SK-N-SH (cell line): ENCODE results near the gene ANGPTL4. TPM values are rescaled to one million over a fixed set of nuclear protein-coding genes. Genes with fewer than 3 reads are reported as not detected.
A peak's percentile ranks its signal among the peaks of the same experiment; 100 is the strongest.

ENCODE experiments used
- CTCF ChIA-PET: fragments of 300-600, 350-600 bp; formaldehyde crosslinking; extraction: SDS; loops from one replicate; lab custom pipeline; 2021; lab: Yijun Ruan, JAX
- POLR2A ChIA-PET: fragments of 350-600 bp; sonication (Branson Sonifier 250); formaldehyde crosslinking; extraction: SDS; loops from one replicate; lab custom pipeline; 2020; ENCODE audit warnings: antibody characterized with exemption, inconsistent platforms; lab: Yijun Ruan, JAX
- DNase-seq: peaks from one replicate; pipeline ENCODE4 v3.0.0; 2012
- H2AFZ ChIP-seq: fragments of 200-600 bp; sonication (generic); 2 replicates; pipeline ENCODE4 v1.8.1; 2016; ENCODE audit warnings: antibody characterized with exemption, mild to moderate bottlenecking, low read depth
- H3F3A ChIP-seq: fragments of 200-600 bp; sonication (generic); replicated peaks from 2 replicates; pipeline ENCODE3; 2016; ENCODE audit warnings: antibody characterized with exemption, mild to moderate bottlenecking; ENCODE audit not compliant: insufficient read depth
- H3K27ac ChIP-seq, 2 experiments: fragments of 200-500 bp in 1 of 2; fragments of 200-600 bp in 1 of 2; sonication (Bioruptor generic) in 1 of 2; sonication (generic), shearing (Covaris generic) in 1 of 2; 2 replicates each; pipeline versions ENCODE4 v1.5.1 to v1.6.1; 2014 to 2016; ENCODE audit warnings: low read depth in 2 of 2, inconsistent platforms in 1 of 2, low read length in 1 of 2, mild to moderate bottlenecking in 1 of 2, mixed read lengths in 1 of 2
- H3K27me3 ChIP-seq: fragments of 200-600 bp; sonication (generic), shearing (Covaris generic); 2 replicates; pipeline ENCODE4 v1.6.1; 2016; ENCODE audit warnings: mixed run types; ENCODE audit not compliant: insufficient read depth
- H3K36me3 ChIP-seq, 2 experiments: fragments of 200-500 bp in 1 of 2; fragments of 200-600 bp in 1 of 2; sonication (Bioruptor generic) in 1 of 2; sonication (generic) in 1 of 2; replicated peaks in 1 of 2; 2 replicates each; pipeline versions ENCODE3 to v1.5.1; 2014 to 2016; ENCODE audit warnings: low read length in 1 of 2, mild to moderate bottlenecking in 1 of 2; ENCODE audit not compliant: insufficient read depth in 2 of 2, control insufficient read depth in 1 of 2
- H3K4me1 ChIP-seq, 2 experiments: fragments of 200-500 bp in 1 of 2; fragments of 200-600 bp in 1 of 2; sonication (Bioruptor generic) in 1 of 2; sonication (generic), shearing (Covaris generic) in 1 of 2; 2 replicates each; pipeline versions ENCODE4 v1.5.1 to v1.6.1; 2014 to 2016; ENCODE audit warnings: low read depth in 1 of 2, low read length in 1 of 2, mixed run types in 1 of 2; ENCODE audit not compliant: insufficient read depth in 2 of 2, control insufficient read depth in 1 of 2
- H3K4me2 ChIP-seq: fragments of 200-600 bp; sonication (generic), shearing (Covaris generic); 2 replicates; pipeline ENCODE4 v1.6.1; 2017; ENCODE audit warnings: mixed run types
- H3K4me3 ChIP-seq, 2 experiments: fragments of 200-500 bp in 1 of 2; fragments of 200-600 bp in 1 of 2; sonication (Bioruptor generic) in 1 of 2; sonication (generic), shearing (Covaris generic) in 1 of 2; 2 replicates each; pipeline versions ENCODE4 v1.5.1 to v1.8.1; 2014 to 2016; ENCODE audit warnings: low read depth in 2 of 2, inconsistent platforms in 1 of 2, low read length in 1 of 2, mild to moderate bottlenecking in 1 of 2, mixed read lengths in 1 of 2, moderate library complexity in 1 of 2
- H3K79me2 ChIP-seq: fragments of 200-600 bp; sonication (generic); 2 replicates; pipeline ENCODE4 v1.8.1; 2017; ENCODE audit warnings: mild to moderate bottlenecking; ENCODE audit not compliant: insufficient read depth
- H3K9ac ChIP-seq: fragments of 200-600 bp; sonication (generic); 2 replicates; pipeline ENCODE4 v1.6.1; 2017; ENCODE audit warnings: mixed run types
- H3K9me2 ChIP-seq: fragments of 200-600 bp; sonication (generic); 2 replicates; pipeline ENCODE4 v1.6.1; 2017; ENCODE audit warnings: mixed run types
- H3K9me3 ChIP-seq: fragments of 200-600 bp; sonication (generic); 2 replicates; pipeline ENCODE4 v1.6.1; 2017; ENCODE audit warnings: mixed run types, mild to moderate bottlenecking, moderate library complexity
- H4K20me1 ChIP-seq: fragments of 200-600 bp; sonication (generic); 2 replicates; pipeline ENCODE4 v1.6.1; 2017; ENCODE audit warnings: mild to moderate bottlenecking, mixed run types; ENCODE audit not compliant: insufficient read depth
- CHD2 ChIP-seq: fragments of 150-350 bp; IDR thresholded peaks from 2 replicates; pipeline ENCODE4 v1.6.1; 2018; ENCODE audit warnings: low read length; ENCODE audit not compliant: partially characterized antibody
- CTCF ChIP-seq: fragments of 200-600 bp; sonication (generic); IDR thresholded peaks from 2 replicates; pipeline ENCODE4 v1.6.1; 2017; ENCODE audit warnings: antibody characterized with exemption, mild to moderate bottlenecking, moderate library complexity
- ELF1 ChIP-seq: IDR thresholded peaks from 2 replicates; pipeline ENCODE4 v1.4.0; 2012
- EP300 ChIP-seq, 2 experiments: IDR thresholded peaks; 2 replicates each; pipeline versions ENCODE4 v1.4.0 to v1.6.1; 2012; ENCODE audit warnings: borderline replicate concordance in 1 of 2, low read depth in 1 of 2, low read length in 1 of 2
- FOSL2 ChIP-seq: IDR thresholded peaks from 2 replicates; pipeline ENCODE4 v1.4.0; 2012; ENCODE audit warnings: low read depth, mild to moderate bottlenecking, moderate library complexity, borderline replicate concordance
- GABPA ChIP-seq: IDR thresholded peaks from 2 replicates; pipeline ENCODE4 v1.4.0; 2012; ENCODE audit warnings: low read depth, mild to moderate bottlenecking
- GATA2 ChIP-seq: sonication (generic); formaldehyde crosslinking; IDR thresholded peaks from 2 replicates; pipeline ENCODE4 v1.5.0; 2020; ENCODE audit warnings: mild to moderate bottlenecking, missing genetic modification reagents
- IRF3 ChIP-seq: fragments of 150-350 bp; IDR thresholded peaks from 2 replicates; pipeline ENCODE4 v1.6.1; 2016; ENCODE audit warnings: mild to moderate bottlenecking, low read depth, low read length
- JUND ChIP-seq: IDR thresholded peaks from 2 replicates; pipeline ENCODE4 v1.4.0; 2012
- MAX ChIP-seq: IDR thresholded peaks from 2 replicates; pipeline ENCODE4 v1.4.0; 2012; ENCODE audit warnings: low read depth
- MEF2A ChIP-seq: IDR thresholded peaks from 2 replicates; pipeline ENCODE4 v1.4.0; 2012; ENCODE audit warnings: low read depth, borderline replicate concordance
- MXI1 ChIP-seq: IDR thresholded peaks from 2 replicates; pipeline ENCODE4 v1.6.1; 2012; ENCODE audit warnings: mild to moderate bottlenecking, low read depth, low read length, improper control_type of control experiment
- NFIC ChIP-seq: IDR thresholded peaks from 2 replicates; pipeline ENCODE4 v1.4.0; 2012; ENCODE audit warnings: borderline replicate concordance
- PBX3 ChIP-seq: IDR thresholded peaks from 2 replicates; pipeline ENCODE4; 2012
- POLR2AphosphoS5 ChIP-seq: IDR thresholded peaks from 2 replicates; pipeline ENCODE4 v1.6.1; 2012; ENCODE audit warnings: low read depth, low read length
- RAD21 ChIP-seq: IDR thresholded peaks from 2 replicates; pipeline ENCODE4 v1.6.1; 2012; ENCODE audit warnings: mild to moderate bottlenecking, low read length
- RCOR1 ChIP-seq: fragments of 150-350 bp; IDR thresholded peaks from 2 replicates; pipeline ENCODE4 v1.6.1; 2017; ENCODE audit warnings: antibody characterized with exemption, low read length
- RFX5 ChIP-seq: IDR thresholded peaks from 2 replicates; pipeline ENCODE4 v1.6.1; 2012; ENCODE audit warnings: mild to moderate bottlenecking, improper control_type of control experiment, low read length
- RXRA ChIP-seq: IDR thresholded peaks from 2 replicates; pipeline ENCODE4 v1.4.0; 2012; ENCODE audit warnings: low read depth, mild to moderate bottlenecking, borderline replicate concordance
- SIN3A ChIP-seq: IDR thresholded peaks from 2 replicates; pipeline ENCODE4 v1.6.1; 2012; ENCODE audit warnings: low read depth, mild to moderate bottlenecking, low read length, moderate library complexity, borderline replicate concordance
- TAF1 ChIP-seq: IDR thresholded peaks from 2 replicates; pipeline ENCODE4 v1.6.1; 2012; ENCODE audit warnings: low read depth, mild to moderate bottlenecking, low read length, moderate library complexity, borderline replicate concordance
- TEAD4 ChIP-seq: IDR thresholded peaks from 2 replicates; pipeline ENCODE4 v1.4.0; 2012; ENCODE audit warnings: mild to moderate bottlenecking, borderline replicate concordance; ENCODE audit not compliant: insufficient read depth
- WGBS: methylation state at CpG from one replicate; pipeline ENCODE4 v1.1.6; 2017; ENCODE audit warnings: low lambda C conversion rate; 5-methylcytosine and 5-hydroxymethylcytosine counted together
- polyA plus RNA-seq, 3 experiments: library from polyadenylated mRNA; depleted of rRNA; stranded (reverse); fragments of >200 nt; gene quantifications; 2 replicates each; pipeline ENCODE4 v1.2.3, GENCODE V29; 2012

The ANGPTL4 gene
- polyA plus RNA-seq, 1 of the 3 experiments (the other 2 are of a cell fraction) = 62.5 TPM

GRCh38 chr19:8366961-8367326 lies 3.0 kb downstream of the ANGPTL4 start:
- CTCF ChIA-PET = interaction anchor here (0.7 to 5.0 kb wide), 4 partner anchors 12 to 214 kb away, joined by 3 to 51 read pairs (median 4); no protein-coding TSS in a partner anchor
- peaks cover 9% of the 10 kb centered on the region; the same call in 1 of the 2 replicates for H3K79me2 ChIP-seq
- H3K4me1 ChIP-seq = peaks cover 27 to 35% of the 10 kb centered on the region in 2 experiments; a peak in 3 of 4 replicates
- H3K36me3 ChIP-seq = peaks cover 0 to 7% of the 10 kb centered on the region in 2 experiments
- H2AFZ ChIP-seq = no peak overlapping the region
- TF ChIP-seq MXI1 (no peak), POLR2AphosphoS5 (no peak), MAX (no peak), TEAD4 (no peak), JUND (no peak), RAD21 (no peak), TAF1 (no peak), GATA2 (CRISPR knock-in tag) (no peak)
- POLR2A ChIA-PET = interaction anchor here (1.3 kb wide), 1 partner anchor 147 kb away, joined by 3 read pairs; the partner anchor contains the start of gene ZNF414
- H3K27me3 ChIP-seq = no peaks in the 10 kb centered on the region
- no peaks in the 10 kb centered on the region for H3K9me3 ChIP-seq
- H3K4me2 ChIP-seq = peak overlapping the region; percentile 97
- H3K27ac ChIP-seq = peak overlapping the region; percentile 29 to 81; a peak in 3 of 4 replicates
- no peaks in the 10 kb centered on the region for H4K20me1 ChIP-seq
- WGBS = 65% methylated on average over 10 of the region's 13 CpGs
- no peak overlapping the region for H3K9ac ChIP-seq
- no peak for DNase-seq
- H3K4me3 ChIP-seq = peak overlapping the region in 1 of 2 experiments; percentile 53; a peak in 1 of 4 replicates
- H3K9me2 ChIP-seq = no peaks in the 10 kb centered on the region
- H3F3A ChIP-seq = peaks cover 21% of the 10 kb centered on the region

- Histone ChIP-seq H3K4me1 (peaks cover 24 to 30% of the 10 kb centered on the region in 2 experiments; a peak in 3 of 4 replicates), H3K9me2 (no peaks in the 10 kb centered on the region), H3K36me3 (peaks cover 0 to 7% of the 10 kb centered on the region in 2 experiments), H3K27ac (peak overlapping the region; percentile 29 to 81), H3K4me2 (peak overlapping the region; percentile 97), H3K4me3 (peak overlapping the region; percentile 0 to 53; a peak in 3 of 4 replicates), H3K79me2 (peaks cover 9% of the 10 kb centered on the region; the same call in 1 of the 2 replicates), H4K20me1 (no peaks in the 10 kb centered on the region), H3K9ac (no peak overlapping the region), H3K9me3 (no peaks in the 10 kb centered on the region), H2AFZ (no peak overlapping the region), H3K27me3 (no peaks in the 10 kb centered on the region), H3F3A (peaks cover 17% of the 10 kb centered on the region)
- 24% methylated on average over 23 of the region's 23 CpGs for WGBS
- DNase-seq = peak; percentile 95
- ChIA-PET POLR2A (no interaction called here), CTCF (interaction anchor here (0.7 to 5.0 kb wide), 5 partner anchors 13 to 213 kb away, joined by 3 to 51 read pairs (median 3); no protein-coding TSS in a partner anchor)
- TF ChIP-seq MAX = peak; percentile 24; the same call in 1 of the 2 replicates
- TF ChIP-seq EP300 (IDR thresholded peaks at IDR 0.05; ENCODE audit: borderline replicate concordance in 1 of 2, low read depth in 1 of 2, low read length in 1 of 2) = peak; percentile 79; a peak in 3 of 4 replicates
- TF ChIP-seq CTCF = no peak
- TF ChIP-seq NFIC = peak; percentile 100
- peak; percentile 83 for TF ChIP-seq POLR2AphosphoS5
- no peak for TF ChIP-seq MEF2A
- peak; percentile 71 for TF ChIP-seq ELF1
- TF ChIP-seq PBX3 = peak; percentile 73
- TF ChIP-seq MXI1 = peak; percentile 59; the same call in 1 of the 2 replicates
- TF ChIP-seq RFX5 = no peak
- TF ChIP-seq RCOR1 = peak; percentile 66
- peak; percentile 73; the same call in 1 of the 2 replicates for TF ChIP-seq SIN3A
- peak; percentile 84 for TF ChIP-seq TEAD4
- TF ChIP-seq IRF3 = no peak
- TF ChIP-seq GATA2 (CRISPR knock-in tag) = no peak
- 0 out of 2 replicates have a peak, but pooled peaks have one; percentile 35 for TF ChIP-seq GABPA
- peak; percentile 64 for TF ChIP-seq CHD2
- peak; percentile 100 for TF ChIP-seq RXRA
- peak; percentile 46; the same call in 1 of the 2 replicates for TF ChIP-seq FOSL2
These were observed 3.5 kb downstream of the ANGPTL4 start for GRCh38 chr19:8367327-8368001.
